Kidney (tissue), 14 donors: ENCODE data around the gene ACSS3. TPM values are rescaled to one million over a fixed set of nuclear protein-coding genes. Genes with fewer than 3 reads are reported as not detected.

Experiments
- DNase-seq, 5 donors: peaks; one replicate each; pipeline ENCODE4 v3.0.0-alpha.2; 2013 to 2020
- FAIRE-seq: peaks from 2 replicates; lab custom pipeline; 2012; peaks lifted over from hg19 to GRCh38; lab: Jason Lieb, UNC
- H3K27ac ChIP-seq, 2 donors: one replicate each; pipeline ENCODE4 v1.7.0; 2013; ENCODE audit warnings: low read depth in 2 of 2, low read length in 2 of 2, inconsistent platforms in 1 of 2
- H3K27me3 ChIP-seq: one replicate; pipeline ENCODE4 v1.7.1; 2013; ENCODE audit warnings: low read length, inconsistent platforms; ENCODE audit not compliant: control insufficient read depth, insufficient read depth
- H3K36me3 ChIP-seq, 3 donors: one replicate each; pipeline versions ENCODE4 v1.7.0 to v1.7.1; 2013; ENCODE audit warnings: low read length in 3 of 3, control low read depth in 1 of 3, inconsistent platforms in 1 of 3; ENCODE audit not compliant: insufficient read depth in 3 of 3, control insufficient read depth in 2 of 3
- H3K4me1 ChIP-seq, 3 donors: one replicate each; pipeline versions ENCODE4 v1.7.0 to v1.7.1; 2013; ENCODE audit warnings: low read length in 3 of 3, inconsistent platforms in 1 of 3, low read depth in 1 of 3; ENCODE audit not compliant: control insufficient read depth in 2 of 3, insufficient read depth in 2 of 3
- H3K4me3 ChIP-seq, 3 donors: one replicate each; pipeline versions ENCODE4 v1.7.0 to v1.8.1; 2013; ENCODE audit warnings: low read length in 3 of 3, control low read depth in 1 of 3, inconsistent platforms in 1 of 3
- H3K9ac ChIP-seq, 3 donors: one replicate each; pipeline versions ENCODE4 v1.7.0 to v1.7.1; 2013; ENCODE audit warnings: low read length in 3 of 3, control low read depth in 1 of 3, inconsistent platforms in 1 of 3
- H3K9me3 ChIP-seq, 3 donors: one replicate each; pipeline versions ENCODE4 v1.7.0 to v1.7.1; 2013; ENCODE audit warnings: low read length in 3 of 3, control low read depth in 1 of 3, inconsistent platforms in 1 of 3; ENCODE audit not compliant: control insufficient read depth in 2 of 3, insufficient read depth in 1 of 3
- intact Hi-C: fragments of 100-400 bp; cut with DNase I; formaldehyde crosslinking; loops from one replicate; pipeline ENCODE4 v1.11.1; 2022
- polyA plus RNA-seq: library from polyadenylated mRNA; stranded (reverse); fragments of 350-450 nt; fragmentation: Illumina TruSeq; extraction: RNeasy Lipid Tissue Mini Kit (QIAGEN cat#74804); gene quantifications from one replicate; pipeline ENCODE4 v1.2.3, GENCODE V29; 2014; ENCODE audit warnings: low read depth, low replicate concordance; ENCODE audit not compliant: insufficient read depth
- total RNA-seq: library from RNA; stranded (reverse); fragmentation: NEBNext Ultra II Directional; extraction: Animal tissue kit (Norgen Biotek cat#: 25700); gene quantifications from one replicate; pipeline ENCODE4 v1.2.1, GENCODE V29; 2021
- TF ChIP-seq, protein P1 (sequence below): IDR thresholded peaks from 3 replicates; pipeline ENCODE4 v1.5.1; 2012; ENCODE audit warnings: mild to moderate bottlenecking, moderate library complexity, borderline replicate concordance; ENCODE audit not compliant: insufficient read depth; ENCODE audit errors: extremely low read depth
- donor health status: control.
- donor health status: control.
- donor health status: control.
- donor health status: control.
- donor health status: control.
- donor health status: DM: yes; HTN: yes; CAD: no.
- donor health status: Normal renal cell carcinoma (clear cell type).

Gene ACSS3
- total and polyA plus RNA-seq, 2 donors from 2014 or later, result 18.9 to 21.2 TPM

DNA sequence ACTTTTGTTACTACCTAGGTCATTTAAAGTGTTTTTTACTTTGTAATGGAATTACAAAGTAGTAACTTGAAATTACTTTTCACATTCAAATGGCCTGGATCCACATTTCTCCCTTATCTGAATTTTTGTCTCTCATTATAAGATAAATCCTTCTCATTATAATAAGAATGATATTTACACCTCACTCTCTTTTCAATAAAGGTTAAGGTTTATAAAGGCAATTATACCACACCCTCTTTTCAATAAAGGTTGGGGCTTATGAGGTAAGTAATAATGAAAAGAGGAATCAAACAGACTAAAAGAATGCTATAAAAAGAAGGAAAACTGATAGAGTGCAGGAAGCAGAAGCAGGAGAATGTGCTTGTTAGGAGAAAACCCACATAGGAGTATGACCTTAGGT lies 210.8 kb downstream of the ACSS3 start:
- H3K36me3 ChIP-seq, result no peaks in the 10 kb centered on the region
- FAIRE-seq, result no peak

DNA sequence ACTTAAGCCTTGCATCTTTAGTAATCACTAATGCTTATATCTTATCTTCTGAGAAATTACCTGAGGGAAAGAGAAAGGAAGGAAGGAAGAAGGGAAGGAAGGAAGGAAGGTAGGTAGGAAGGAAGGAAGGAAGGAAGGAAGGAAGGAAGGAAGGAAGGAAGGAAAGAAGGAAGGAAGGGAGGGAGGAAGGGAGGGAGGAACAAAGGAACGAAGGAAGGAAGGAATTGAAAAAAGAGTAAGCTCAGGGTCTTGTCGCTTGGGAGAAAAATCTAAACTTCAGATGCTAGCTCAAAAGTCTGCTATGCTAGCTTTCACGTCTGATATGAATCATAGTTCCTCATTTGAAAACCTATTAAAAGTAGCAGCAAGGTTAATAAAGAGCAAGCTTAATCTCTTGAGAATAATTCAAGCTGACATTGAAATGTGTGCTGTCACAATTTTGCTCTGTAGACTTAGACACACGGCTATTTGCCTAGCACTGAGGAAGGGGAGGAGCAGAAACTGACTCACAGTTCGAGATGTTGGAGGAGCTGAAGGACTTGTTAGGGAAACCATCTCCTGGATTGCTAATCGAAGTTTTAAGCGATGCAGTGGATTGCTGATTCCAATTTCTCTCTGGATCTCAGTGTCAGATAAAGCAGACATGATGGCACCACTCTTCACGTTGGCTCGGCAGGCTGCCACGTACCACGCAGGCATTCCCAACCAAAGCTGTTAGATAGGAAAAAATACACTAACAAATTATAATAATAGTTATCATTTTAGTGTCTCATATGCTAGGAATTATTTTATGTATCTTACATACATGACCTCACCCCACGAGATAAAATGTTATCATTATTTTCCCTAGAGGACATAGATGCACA lies 216.7 kb downstream of the ACSS3 start:
- intact Hi-C loops, result no loop called here
- H3K36me3 ChIP-seq, result no peaks in the 10 kb centered on the region
- TF ChIP-seq, protein P1, sequence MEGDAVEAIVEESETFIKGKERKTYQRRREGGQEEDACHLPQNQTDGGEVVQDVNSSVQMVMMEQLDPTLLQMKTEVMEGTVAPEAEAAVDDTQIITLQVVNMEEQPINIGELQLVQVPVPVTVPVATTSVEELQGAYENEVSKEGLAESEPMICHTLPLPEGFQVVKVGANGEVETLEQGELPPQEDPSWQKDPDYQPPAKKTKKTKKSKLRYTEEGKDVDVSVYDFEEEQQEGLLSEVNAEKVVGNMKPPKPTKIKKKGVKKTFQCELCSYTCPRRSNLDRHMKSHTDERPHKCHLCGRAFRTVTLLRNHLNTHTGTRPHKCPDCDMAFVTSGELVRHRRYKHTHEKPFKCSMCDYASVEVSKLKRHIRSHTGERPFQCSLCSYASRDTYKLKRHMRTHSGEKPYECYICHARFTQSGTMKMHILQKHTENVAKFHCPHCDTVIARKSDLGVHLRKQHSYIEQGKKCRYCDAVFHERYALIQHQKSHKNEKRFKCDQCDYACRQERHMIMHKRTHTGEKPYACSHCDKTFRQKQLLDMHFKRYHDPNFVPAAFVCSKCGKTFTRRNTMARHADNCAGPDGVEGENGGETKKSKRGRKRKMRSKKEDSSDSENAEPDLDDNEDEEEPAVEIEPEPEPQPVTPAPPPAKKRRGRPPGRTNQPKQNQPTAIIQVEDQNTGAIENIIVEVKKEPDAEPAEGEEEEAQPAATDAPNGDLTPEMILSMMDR, result no peak
- FAIRE-seq (no peak), DNase-seq (peak in 1 of 5 donors; percentile 11)
- H3K4me1 ChIP-seq, result no peaks in the 10 kb centered on the region
- peaks cover 0 to 3% (median 0%) of the 10 kb centered on the region in 3 donors for H3K9me3 ChIP-seq
- no peak overlapping the region for H3K9ac ChIP-seq
- no peak overlapping the region for H3K27ac ChIP-seq
- no peaks in the 10 kb centered on the region for H3K27me3 ChIP-seq
- H3K4me3 ChIP-seq, result no peak overlapping the region

More for the DNA sequence above, 210.8 kb downstream of the ACSS3 start:
- DNase-seq, result no peak
- Histone ChIP-seq H3K4me1 (no peaks in the 10 kb centered on the region), H3K4me3 (no peak overlapping the region), H3K9me3 (peaks cover 0 to under 1% (median 0%) of the 10 kb centered on the region in 3 donors), H3K27ac (no peak overlapping the region), H3K27me3 (no peaks in the 10 kb centered on the region), H3K9ac (no peak overlapping the region)
- TF ChIP-seq, protein P1, result no peak
- intact Hi-C loops, result no loop called here

DNA sequence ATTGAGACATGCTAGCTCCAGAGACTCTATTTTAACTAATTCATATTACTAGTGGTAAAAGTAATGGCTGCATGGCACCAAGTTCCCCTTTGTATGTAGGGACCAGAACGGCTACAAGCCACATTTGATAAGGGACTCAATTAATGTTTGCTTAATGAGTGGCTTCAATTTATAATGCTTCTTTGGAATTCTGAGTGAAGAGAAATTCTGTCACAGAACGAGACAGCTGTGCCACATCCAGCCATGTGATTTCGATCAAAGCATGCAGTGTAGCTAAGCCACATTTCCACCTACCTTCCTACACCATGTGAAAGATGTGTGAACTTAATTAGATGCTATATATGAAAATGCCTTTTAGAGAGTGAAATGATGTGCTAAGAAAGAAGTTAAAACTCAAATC lies 217.4 kb downstream of the ACSS3 start:
- Histone ChIP-seq H3K27ac (no peak overlapping the region), H3K27me3 (no peaks in the 10 kb centered on the region), H3K36me3 (no peaks in the 10 kb centered on the region), H3K9me3 (peaks cover 0 to 3% (median 0%) of the 10 kb centered on the region in 3 donors), H3K4me3 (no peak overlapping the region), H3K9ac (no peak overlapping the region), H3K4me1 (no peaks in the 10 kb centered on the region)
- FAIRE-seq (no peak), DNase-seq (no peak)
- TF ChIP-seq, protein P1, result no peak
- intact Hi-C loops, result no loop called here
